HG03095 (cell line): Measurements from ENCODE around the gene BICD1.

Experiments
- ATAC-seq: cut with Tn5 transposase; IDR thresholded peaks from one replicate; pipeline ENCODE4 v1.9.1; 2021; ENCODE audit warnings: moderate library complexity; ENCODE audit not compliant: unreplicated experiment

BICD1 gene

GRCh38 chr12:32240162-32240561, 133.5 kb downstream of the BICD1 start:
- ATAC-seq, result no peak

GRCh38 chr12:32240831-32241230, 134.2 kb downstream of the BICD1 start:
- no peak for ATAC-seq

- no peak for ATAC-seq
These were observed 136.0 kb downstream of the BICD1 start for GRCh38 chr12:32242641-32243040.

GRCh38 chr12:32248441-32249140, 141.9 kb downstream of the BICD1 start:
- no peak for ATAC-seq

GRCh38 chr12:32249777-32250176, 143.1 kb downstream of the BICD1 start:
- no peak for ATAC-seq

GRCh38 chr12:32252199-32253073, 145.8 kb downstream of the BICD1 start:
- peak; percentile 76 for ATAC-seq

GRCh38 chr12:32253154-32253790, 146.6 kb downstream of the BICD1 start:
- ATAC-seq, result no peak

GRCh38 chr12:32254260-32254956, 147.8 kb downstream of the BICD1 start:
- no peak for ATAC-seq

- no peak for ATAC-seq
These were observed 148.9 kb downstream of the BICD1 start for GRCh38 chr12:32255588-32255987.

- no peak for ATAC-seq
These were observed 151.2 kb downstream of the BICD1 start for GRCh38 chr12:32257695-32258496.

GRCh38 chr12:32260696-32261095, 154.0 kb downstream of the BICD1 start:
- ATAC-seq, result no peak

GRCh38 chr12:32261638-32262037, 155.0 kb downstream of the BICD1 start:
- ATAC-seq, result no peak

GRCh38 chr12:32264961-32265360, 158.3 kb downstream of the BICD1 start:
- ATAC-seq, result peak; percentile 84

GRCh38 chr12:32265456-32265855, 158.8 kb downstream of the BICD1 start:
- no peak for ATAC-seq

GRCh38 chr12:32265951-32266350, 159.3 kb downstream of the BICD1 start:
- no peak for ATAC-seq

- ATAC-seq, result no peak
These were observed 160.1 kb downstream of the BICD1 start for GRCh38 chr12:32266756-32267155.

- no peak for ATAC-seq
These were observed 164.4 kb downstream of the BICD1 start for GRCh38 chr12:32270818-32271710.

GRCh38 chr12:32272465-32272864, 165.8 kb downstream of the BICD1 start:
- no peak for ATAC-seq

GRCh38 chr12:32273063-32273522, 166.4 kb downstream of the BICD1 start:
- ATAC-seq, result peak; percentile 53
